ENCODE results near the gene CDH6. TPM values are rescaled to one million over a fixed set of nuclear protein-coding genes. Genes with fewer than 3 reads are reported as not detected.
A peak's percentile ranks its signal among the peaks of the same experiment; 100 is the strongest.
"Not testable (repeated sequence)": the region's sequence is repeated elsewhere in the genome, so short reads cannot be mapped to it uniquely, and the experiment has no call there.

Gene CDH6
- total and polyA plus RNA-seq, 8 donors: 0.29 to 9.2 (median 0.31) TPM; not detected in 2

- TF ChIP-seq EP300 (IDR thresholded peaks at IDR 0.05) (no peak), POLR2A (IDR thresholded peaks at IDR 0.05) (no peak), CTCF (IDR thresholded peaks at IDR 0.05) (no peak), POLR2AphosphoS5 (IDR thresholded peaks at IDR 0.05) (no peak)
- Histone ChIP-seq H3K4me1 (no peaks in the 10 kb centered on the region), H3K27me3 (no peaks in the 10 kb centered on the region), H3K9me3 (peaks cover 0 to 5% (median 0%) of the 10 kb centered on the region in 4 donors), H3K36me3 (no peaks in the 10 kb centered on the region), H3K4me3 (no peak overlapping the region), H3K27ac (no peak overlapping the region)
- DNase-seq: peak in 1 of 2 donors; percentile 46
- intact Hi-C loops (cut with DNase I; ENCODE audit: low total_unique reads): no loop called here
- WGBS, 5 donors: 39 to 73% (median 68%) methylated on average over 1 of the region's 1 CpG
Observed at GRCh38 chr5:31361234-31361633, 167.7 kb downstream of the CDH6 start.

- H3K27ac ChIP-seq; H3K4me1 ChIP-seq; H3K36me3 ChIP-seq; H3K9me3 ChIP-seq; intact Hi-C loops (cut with DNase I; ENCODE audit: low total_unique reads); H3K27me3 ChIP-seq; H3K4me3 ChIP-seq; DNase-seq: not testable (repeated sequence)
- WGBS, 5 donors: 70 to 85% (median 72%) methylated on average over 6 of the region's 6 CpGs
Observed at GRCh38 chr5:31361704-31362528, 168.4 kb downstream of the CDH6 start.

- intact Hi-C loops (cut with DNase I; ENCODE audit: low total_unique reads): no loop called here
- Histone ChIP-seq H3K27ac (no peak overlapping the region), H3K9me3 (peaks cover 0 to 5% (median 0%) of the 10 kb centered on the region in 4 donors), H3K4me1 (no peaks in the 10 kb centered on the region), H3K36me3 (no peaks in the 10 kb centered on the region), H3K27me3 (no peaks in the 10 kb centered on the region), H3K4me3 (no peak overlapping the region)
- WGBS, 5 donors: 79 to 94% (median 86%) methylated on average over 1 of the region's 1 CpG
- DNase-seq: no peak
- TF ChIP-seq EP300 (IDR thresholded peaks at IDR 0.05) (no peak), CTCF (IDR thresholded peaks at IDR 0.05) (no peak), POLR2AphosphoS5 (IDR thresholded peaks at IDR 0.05) (no peak), POLR2A (IDR thresholded peaks at IDR 0.05) (no peak)
Observed at GRCh38 chr5:31362529-31362900, 169.0 kb downstream of the CDH6 start.

- Histone ChIP-seq H3K4me1 (no peaks in the 10 kb centered on the region), H3K27ac (no peak overlapping the region), H3K27me3 (no peaks in the 10 kb centered on the region), H3K4me3 (no peak overlapping the region), H3K9me3 (peaks cover 0 to 5% (median 0%) of the 10 kb centered on the region in 4 donors), H3K36me3 (no peaks in the 10 kb centered on the region)
- intact Hi-C loops (cut with DNase I; ENCODE audit: low total_unique reads): no loop called here
- no peak for DNase-seq
- WGBS, 5 donors: 68 to 79% (median 74%) methylated on average over 3 of the region's 3 CpGs
- TF ChIP-seq POLR2A (IDR thresholded peaks at IDR 0.05): no peak
- TF ChIP-seq EP300 (IDR thresholded peaks at IDR 0.05): no peak
- TF ChIP-seq POLR2AphosphoS5 (IDR thresholded peaks at IDR 0.05): no peak
- TF ChIP-seq CTCF (IDR thresholded peaks at IDR 0.05): no peak
Observed at GRCh38 chr5:31362931-31363568, 169.6 kb downstream of the CDH6 start.
